HCT116 (cell line): ENCODE data around the gene TMEM178B. TPM values are rescaled to one million over a fixed set of nuclear protein-coding genes. Genes with fewer than 3 reads are reported as not detected.

Source experiments
- ATAC-seq: fragments of 200-7000 bp; cut with Tn5 transposase; 2 replicates; pipeline ENCODE4 v1.9.1; 2020; ENCODE audit warnings: mild to moderate bottlenecking, moderate library complexity
- BruUV-seq: library from RNA; stranded (reverse); fragments of 400-500 nt; replicated peaks from 2 replicates; lab custom pipeline; 2021; lab: Mats Ljungman, UMichigan
- CTCF ChIA-PET: fragments of 300-600 bp; sonication (Branson Sonifier 250); formaldehyde crosslinking; loops from one replicate; lab custom pipeline; 2021; ENCODE audit warnings: antibody characterized with exemption; lab: Charles Lee
- POLR2A ChIA-PET: fragments of 300-600, 350-600 bp; sonication (Branson Sonifier 250); formaldehyde crosslinking; loops from one replicate; lab custom pipeline; 2021; ENCODE audit warnings: antibody characterized with exemption; lab: Charles Lee
- RAD21 ChIA-PET, 2 experiments: fragments of 300-600 bp; sonication (Branson Sonifier 250); formaldehyde crosslinking; loops; one replicate each; lab custom pipeline; 2023; ENCODE audit warnings: low total read pairs in 2 of 2; ENCODE audit not compliant: uncharacterized antibody in 2 of 2, unreplicated experiment in 2 of 2, low non-redundant PET in 1 of 2; lab: Charles Lee
- DNase-seq: peaks from one replicate; pipeline ENCODE4 v3.0.0-alpha.2; 2010; ENCODE audit warnings: low read depth, low spot score
- H2AFZ ChIP-seq: fragments of 200-600 bp; shearing (Covaris generic), sonication (generic); 2 replicates; pipeline ENCODE4 v1.6.1; 2017; ENCODE audit warnings: low read depth, mixed run types, mixed read lengths, antibody characterized with exemption, low read length; ENCODE audit not compliant: poor library complexity, severe bottlenecking
- H3K27ac ChIP-seq: 2 replicates; pipeline ENCODE4 v1.5.1; 2012; ENCODE audit warnings: low read depth, low read length
- H3K27me3 ChIP-seq: fragments of 200-600 bp; sonication (generic); 2 replicates; pipeline ENCODE4 v1.6.1; 2016; ENCODE audit warnings: mixed run types, low read length, mixed read lengths; ENCODE audit not compliant: insufficient read depth
- H3K36me3 ChIP-seq, 2 experiments: fragments of 200-500 bp in 1 of 2; fragments of 200-600 bp in 1 of 2; sonication (Bioruptor generic) in 1 of 2; sonication (generic) in 1 of 2; 2 replicates each; pipeline versions ENCODE4 v1.5.1 to v1.6.1; 2014 to 2016; ENCODE audit warnings: low read length in 2 of 2, inconsistent platforms in 1 of 2, mixed read lengths in 1 of 2, mixed run types in 1 of 2; ENCODE audit not compliant: insufficient read depth in 2 of 2, control insufficient read depth in 1 of 2
- H3K4me1 ChIP-seq, 2 experiments: fragments of 200-600 bp in 1 of 2; sonication (generic) in 1 of 2; 2 replicates each; pipeline versions ENCODE4 v1.5.1 to v1.6.1; 2012 to 2017; ENCODE audit warnings: low read length in 2 of 2, inconsistent platforms in 1 of 2, mild to moderate bottlenecking in 1 of 2, mixed read lengths in 1 of 2, mixed run types in 1 of 2, moderate library complexity in 1 of 2; ENCODE audit not compliant: insufficient read depth in 2 of 2, control insufficient read depth in 1 of 2
- H3K4me2 ChIP-seq: fragments of 200-600 bp; sonication (generic); 2 replicates; pipeline ENCODE4 v1.6.1; 2017; ENCODE audit warnings: mixed run types, low read length, mixed read lengths
- H3K4me3 ChIP-seq, 2 experiments: fragments of 200-600 bp in 1 of 2; sonication (generic) in 1 of 2; replicated peaks in 1 of 2; 2 replicates each; pipeline ENCODE4 v1.5.1; 2011 to 2016; ENCODE audit warnings: low read length in 2 of 2, control low read depth in 1 of 2, low read depth in 1 of 2, mild to moderate bottlenecking in 1 of 2, mixed read lengths in 1 of 2, mixed run types in 1 of 2
- H3K79me2 ChIP-seq: fragments of 200-600 bp; sonication (generic); 2 replicates; pipeline ENCODE4 v1.6.1; 2017; ENCODE audit warnings: mild to moderate bottlenecking, mixed run types, low read length, moderate library complexity, mixed read lengths; ENCODE audit not compliant: insufficient read depth
- H3K9ac ChIP-seq: fragments of 200-600 bp; sonication (generic); 2 replicates; pipeline ENCODE4 v1.6.1; 2016; ENCODE audit warnings: low read length, mixed read lengths
- H3K9me2 ChIP-seq: fragments of 200-600 bp; sonication (generic), shearing (Covaris generic); 2 replicates; pipeline ENCODE4 v1.6.1; 2017; ENCODE audit warnings: mixed run types, mild to moderate bottlenecking, moderate library complexity; ENCODE audit not compliant: insufficient read depth
- H3K9me3 ChIP-seq, 2 experiments: fragments of 200-500 bp in 1 of 2; fragments of 200-600 bp in 1 of 2; sonication (Bioruptor generic) in 1 of 2; sonication (generic) in 1 of 2; 2 replicates each; pipeline ENCODE4 v1.6.1; 2014 to 2017; ENCODE audit warnings: low read length in 2 of 2, mixed read lengths in 2 of 2, inconsistent platforms in 1 of 2, low read depth in 1 of 2, mild to moderate bottlenecking in 1 of 2, mixed run types in 1 of 2, moderate library complexity in 1 of 2; ENCODE audit not compliant: control insufficient read depth in 1 of 2, insufficient read depth in 1 of 2
- H4K20me1 ChIP-seq: fragments of 200-600 bp; sonication (generic), shearing (Covaris generic); 2 replicates; pipeline ENCODE4 v1.6.1; 2017; ENCODE audit warnings: mixed run types, mild to moderate bottlenecking, moderate library complexity; ENCODE audit not compliant: insufficient read depth
- CBX3 ChIP-seq: IDR thresholded peaks from 2 replicates; pipeline ENCODE4 v1.6.1; 2012; ENCODE audit warnings: low read depth
- EZH2phosphoT487 ChIP-seq: fragments of 200-600 bp; IDR thresholded peaks from 2 replicates; pipeline ENCODE4 v1.6.1; 2018; ENCODE audit warnings: antibody characterized with exemption, borderline replicate concordance
- JUND ChIP-seq: IDR thresholded peaks from 2 replicates; pipeline ENCODE4 v1.6.1; 2012
- POLR2A ChIP-seq: IDR thresholded peaks from 2 replicates; pipeline ENCODE4 v1.7.0; 2011; ENCODE audit warnings: borderline replicate concordance; ENCODE audit not compliant: insufficient read depth, insufficient read length; ENCODE audit errors: extremely low read depth
- RAD21 ChIP-seq: IDR thresholded peaks from 2 replicates; pipeline ENCODE4 v1.6.1; 2012; ENCODE audit warnings: low read depth, mild to moderate bottlenecking
- REST ChIP-seq: IDR thresholded peaks from 2 replicates; pipeline ENCODE4 v1.6.1; 2012; ENCODE audit warnings: low read depth
- SIN3A ChIP-seq: IDR thresholded peaks from 2 replicates; pipeline ENCODE4 v1.6.1; 2012; ENCODE audit warnings: low read depth
- SP1 ChIP-seq: IDR thresholded peaks from 2 replicates; pipeline ENCODE4 v1.6.1; 2012; ENCODE audit warnings: low read depth
- YY1 ChIP-seq: IDR thresholded peaks from 2 replicates; pipeline ENCODE4 v1.6.1; 2011; ENCODE audit warnings: low read length, low read depth, moderate library complexity, mild to moderate bottlenecking; ENCODE audit not compliant: insufficient replicate concordance; ENCODE audit errors: extremely low read depth
- ZNF274 ChIP-seq: fragments of 200-500 bp; sonication (Bioruptor generic); IDR thresholded peaks from 2 replicates; pipeline ENCODE4 v1.6.1; 2014; ENCODE audit warnings: mild to moderate bottlenecking, low read depth, low read length, inconsistent platforms
- intact Hi-C: fragments of 100-400 bp; cut with micrococcal nuclease; formaldehyde crosslinking; loops from 2 replicates; pipeline ENCODE4 v1.10.0; 2022
- total RNA-seq: library from RNA; stranded (reverse); gene quantifications from one replicate; pipeline ENCODE4 v1.2.1, GENCODE V29; 2021; ENCODE audit not compliant: unreplicated experiment
- TF ChIP-seq, protein P1 (sequence below): IDR thresholded peaks from 2 replicates; pipeline ENCODE4 v1.6.1; 2012
- TF ChIP-seq, protein P2 (sequence below), 3 experiments: fragments of 200-600 bp in 1 of 3; sonication (generic) in 1 of 3; IDR thresholded peaks in 2 of 3; conservative IDR thresholded peaks in 1 of 3; 2 replicates each; pipeline ENCODE4 v1.5.1; 2012 to 2017; ENCODE audit warnings: low read depth in 2 of 3, low read length in 2 of 3, antibody characterized with exemption in 1 of 3, borderline replicate concordance in 1 of 3, control low read depth in 1 of 3, mild to moderate bottlenecking in 1 of 3, mixed read lengths in 1 of 3, mixed run types in 1 of 3, moderate library complexity in 1 of 3; ENCODE audit not compliant: insufficient read depth in 1 of 3

Gene TMEM178B
- total RNA-seq, 1 experiment from 2014 or later, result 0.02 TPM

GRCh38 chr7:141119187-141119586, 45.3 kb downstream of the TMEM178B start:
- intact Hi-C loops, result no loop called here
- no peak for DNase-seq
- H3K9ac ChIP-seq, result no peak overlapping the region
- no peak for TF ChIP-seq CBX3
- H3K4me3 ChIP-seq, result no peak overlapping the region
- no peaks in the 10 kb centered on the region for H4K20me1 ChIP-seq
- H3K4me2 ChIP-seq, result no peak overlapping the region
- H3K36me3 ChIP-seq, result no peaks in the 10 kb centered on the region
- peaks cover 17% of the 10 kb centered on the region for H3K27me3 ChIP-seq
- CTCF ChIA-PET, result no interaction called here
- H3K79me2 ChIP-seq, result no peaks in the 10 kb centered on the region
- H3K4me1 ChIP-seq, result no peaks in the 10 kb centered on the region
- ATAC-seq, result no peak
- no TSS peak for BruUV-seq
- no peaks in the 10 kb centered on the region for H3K9me3 ChIP-seq
- no peak overlapping the region for H2AFZ ChIP-seq
- no peak overlapping the region for H3K27ac ChIP-seq
- RAD21 ChIA-PET, result no interaction called here
- POLR2A ChIA-PET, result no interaction called here
- no peaks in the 10 kb centered on the region for H3K9me2 ChIP-seq

- no TSS peak for BruUV-seq
- Histone ChIP-seq H3K79me2 (no peaks in the 10 kb centered on the region), H3K27me3 (peaks cover 20% of the 10 kb centered on the region), H2AFZ (no peak overlapping the region), H3K36me3 (no peaks in the 10 kb centered on the region), H3K27ac (no peak overlapping the region), H4K20me1 (no peaks in the 10 kb centered on the region), H3K9ac (no peak overlapping the region), H3K4me2 (no peak overlapping the region), H3K9me3 (no peaks in the 10 kb centered on the region), H3K9me2 (no peaks in the 10 kb centered on the region), H3K4me3 (no peak overlapping the region), H3K4me1 (no peaks in the 10 kb centered on the region)
- intact Hi-C loops, result no loop called here
- TF ChIP-seq REST (no peak), JUND (no peak), RAD21 (no peak), YY1 (no peak), EZH2phosphoT487 (no peak), SIN3A (no peak), POLR2A (no peak), SP1 (no peak), ZNF274 (no peak), CBX3 (no peak)
- TF ChIP-seq, protein P1, sequence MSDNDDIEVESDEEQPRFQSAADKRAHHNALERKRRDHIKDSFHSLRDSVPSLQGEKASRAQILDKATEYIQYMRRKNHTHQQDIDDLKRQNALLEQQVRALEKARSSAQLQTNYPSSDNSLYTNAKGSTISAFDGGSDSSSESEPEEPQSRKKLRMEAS, result no peak
- TF ChIP-seq, protein P2, sequence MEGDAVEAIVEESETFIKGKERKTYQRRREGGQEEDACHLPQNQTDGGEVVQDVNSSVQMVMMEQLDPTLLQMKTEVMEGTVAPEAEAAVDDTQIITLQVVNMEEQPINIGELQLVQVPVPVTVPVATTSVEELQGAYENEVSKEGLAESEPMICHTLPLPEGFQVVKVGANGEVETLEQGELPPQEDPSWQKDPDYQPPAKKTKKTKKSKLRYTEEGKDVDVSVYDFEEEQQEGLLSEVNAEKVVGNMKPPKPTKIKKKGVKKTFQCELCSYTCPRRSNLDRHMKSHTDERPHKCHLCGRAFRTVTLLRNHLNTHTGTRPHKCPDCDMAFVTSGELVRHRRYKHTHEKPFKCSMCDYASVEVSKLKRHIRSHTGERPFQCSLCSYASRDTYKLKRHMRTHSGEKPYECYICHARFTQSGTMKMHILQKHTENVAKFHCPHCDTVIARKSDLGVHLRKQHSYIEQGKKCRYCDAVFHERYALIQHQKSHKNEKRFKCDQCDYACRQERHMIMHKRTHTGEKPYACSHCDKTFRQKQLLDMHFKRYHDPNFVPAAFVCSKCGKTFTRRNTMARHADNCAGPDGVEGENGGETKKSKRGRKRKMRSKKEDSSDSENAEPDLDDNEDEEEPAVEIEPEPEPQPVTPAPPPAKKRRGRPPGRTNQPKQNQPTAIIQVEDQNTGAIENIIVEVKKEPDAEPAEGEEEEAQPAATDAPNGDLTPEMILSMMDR (IDR thresholded peaks at IDR 0.05 in 2 of 3, conservative IDR thresholded peaks at IDR 0.05 in 1 of 3; ENCODE audit: borderline replicate concordance in 1 of 3, insufficient read depth in 1 of 3, low read depth in 2 of 3, low read length in 2 of 3), result no peak
- no peak for DNase-seq
- ChIA-PET RAD21 (no interaction called here), POLR2A (no interaction called here), CTCF (no interaction called here)
- no peak for ATAC-seq
Measured at GRCh38 chr7:141122736-141123135, 48.9 kb downstream of the TMEM178B start.
